Measurements from ENCODE around the gene FRMD4A. TPM values are rescaled to one million over a fixed set of nuclear protein-coding genes. Genes with fewer than 3 reads are reported as not detected.

Gene FRMD4A
- total and polyA plus RNA-seq, 2 of the 4 experiments (the other 2 are of a cell fraction), result 30.3 to 68.8 TPM

DNA sequence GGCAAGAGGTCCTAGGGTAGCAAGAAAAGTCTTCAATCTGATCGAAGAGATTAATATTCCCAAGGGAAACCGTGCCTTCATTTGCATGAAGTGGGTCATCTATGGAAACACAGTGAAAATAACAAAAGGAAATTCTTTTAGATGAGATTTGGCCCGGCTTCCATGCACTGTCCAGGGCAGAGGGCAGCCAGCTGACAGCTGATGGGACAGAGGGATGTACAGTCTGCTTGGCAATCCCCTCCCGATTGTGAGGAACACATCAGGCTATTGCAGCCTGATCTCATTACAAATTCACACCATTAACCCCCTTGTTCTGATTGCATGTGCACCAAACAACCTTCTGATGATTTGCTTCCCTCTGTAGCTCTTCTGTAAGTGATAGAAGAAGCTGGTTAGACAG, 105.3 kb downstream of the FRMD4A start:
- ATAC-seq (ENCODE audit: low read depth), result no peak
- Histone ChIP-seq H3K9me3 (ENCODE audit: control insufficient read depth, insufficient read depth, low read length) (no peaks in the 10 kb centered on the region), H3K14ac (replicated peaks; ENCODE audit: low read depth, low read length) (no peak overlapping the region), H2AK9ac (replicated peaks; ENCODE audit: low read depth, low read length, poor library complexity) (no peak overlapping the region), H3K18ac (ENCODE audit: low read depth, low read length) (no peak overlapping the region), H3K79me1 (ENCODE audit: low read depth in 1 of 2, low read length in 2 of 2) (no peaks in the 10 kb centered on the region), H3K9ac (ENCODE audit: low read depth, low read length) (no peak overlapping the region), H3K36me3 (ENCODE audit: control insufficient read depth, insufficient read depth, low read length) (no peaks in the 10 kb centered on the region), H2AFZ (replicated peaks; ENCODE audit: low read length, poor library complexity) (no peak overlapping the region), H3K4ac (ENCODE audit: low read depth, low read length) (no peak overlapping the region), H2BK15ac (ENCODE audit: low read depth, low read length) (no peak overlapping the region), H4K20me1 (ENCODE audit: insufficient read depth, low read length) (no peaks in the 10 kb centered on the region), H3K4me3 (ENCODE audit: insufficient read depth, low read depth, low read length) (no peak overlapping the region), H3K27ac (ENCODE audit: insufficient read depth, low read length) (no peak overlapping the region), H2BK5ac (ENCODE audit: low read depth, low read length, poor library complexity, severe bottlenecking) (no peak overlapping the region), H4K8ac (ENCODE audit: low read depth in 2 of 2, low read length in 2 of 2) (no peak overlapping the region), H2BK20ac (ENCODE audit: low read depth, low read length) (no peak overlapping the region), H3K4me2 (ENCODE audit: low read depth, low read length) (no peak overlapping the region), H3K56ac (ENCODE audit: extremely low read depth, insufficient read depth, low read length) (no peak overlapping the region), H3K27me3 (ENCODE audit: control insufficient read depth, insufficient read depth, low read length) (peaks cover 61% of the 10 kb centered on the region), H4K5ac (ENCODE audit: low read depth, low read length) (no peak overlapping the region), H3K23ac (ENCODE audit: low read depth, low read length) (no peak overlapping the region), H3K4me1 (ENCODE audit: control insufficient read depth, insufficient read depth, low read length) (no peaks in the 10 kb centered on the region), H2AK5ac (ENCODE audit: low read depth, low read length) (no peak overlapping the region), H3K9me1 (ENCODE audit: insufficient read depth, low read length) (no peaks in the 10 kb centered on the region), H4K91ac (ENCODE audit: insufficient read depth, low read depth, low read length) (no peak overlapping the region), H2BK120ac (ENCODE audit: low read depth, low read length) (no peak overlapping the region)
- TF ChIP-seq, protein P1, sequence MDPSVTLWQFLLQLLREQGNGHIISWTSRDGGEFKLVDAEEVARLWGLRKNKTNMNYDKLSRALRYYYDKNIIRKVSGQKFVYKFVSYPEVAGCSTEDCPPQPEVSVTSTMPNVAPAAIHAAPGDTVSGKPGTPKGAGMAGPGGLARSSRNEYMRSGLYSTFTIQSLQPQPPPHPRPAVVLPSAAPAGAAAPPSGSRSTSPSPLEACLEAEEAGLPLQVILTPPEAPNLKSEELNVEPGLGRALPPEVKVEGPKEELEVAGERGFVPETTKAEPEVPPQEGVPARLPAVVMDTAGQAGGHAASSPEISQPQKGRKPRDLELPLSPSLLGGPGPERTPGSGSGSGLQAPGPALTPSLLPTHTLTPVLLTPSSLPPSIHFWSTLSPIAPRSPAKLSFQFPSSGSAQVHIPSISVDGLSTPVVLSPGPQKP (IDR thresholded peaks at IDR 0.05; ENCODE audit: borderline replicate concordance, low read depth, low read length), result no peak
- TF ChIP-seq SMC3 (IDR thresholded peaks at IDR 0.05; ENCODE audit: low read depth, low read length) (no peak), POLR2A (IDR thresholded peaks at IDR 0.05; ENCODE audit: low read depth, low read length) (no peak), CEBPB (IDR thresholded peaks at IDR 0.05; ENCODE audit: low read depth, low read length) (no peak), FOS (IDR thresholded peaks at IDR 0.05; ENCODE audit: low read depth, low read length) (no peak), RFX5 (IDR thresholded peaks at IDR 0.05; ENCODE audit: low read depth, low read length) (no peak), MAFK (IDR thresholded peaks at IDR 0.05; ENCODE audit: low read depth, low read length) (no peak), RAD21 (IDR thresholded peaks at IDR 0.05; ENCODE audit: low read length) (no peak), BHLHE40 (IDR thresholded peaks at IDR 0.05; ENCODE audit: low read depth, low read length) (no peak), CHD1 (IDR thresholded peaks at IDR 0.05; ENCODE audit: low read depth, low read length) (no peak), MAZ (IDR thresholded peaks at IDR 0.05; ENCODE audit: borderline replicate concordance, low read depth, low read length) (no peak)
- TF ChIP-seq, protein P2, sequence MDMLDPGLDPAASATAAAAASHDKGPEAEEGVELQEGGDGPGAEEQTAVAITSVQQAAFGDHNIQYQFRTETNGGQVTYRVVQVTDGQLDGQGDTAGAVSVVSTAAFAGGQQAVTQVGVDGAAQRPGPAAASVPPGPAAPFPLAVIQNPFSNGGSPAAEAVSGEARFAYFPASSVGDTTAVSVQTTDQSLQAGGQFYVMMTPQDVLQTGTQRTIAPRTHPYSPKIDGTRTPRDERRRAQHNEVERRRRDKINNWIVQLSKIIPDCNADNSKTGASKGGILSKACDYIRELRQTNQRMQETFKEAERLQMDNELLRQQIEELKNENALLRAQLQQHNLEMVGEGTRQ (IDR thresholded peaks at IDR 0.05; ENCODE audit: low read depth, low read length), result no peak
- ChIA-PET CTCF (no interaction called here), POLR2A (ENCODE audit: unreplicated experiment) (interaction anchor here (0.6 kb wide), 1 partner anchor 20 kb away, joined by 3 read pairs; no protein-coding TSS in a partner anchor)
- no peak for DNase-seq
- intact Hi-C loops (cut with micrococcal nuclease), result no loop called here
- dilution Hi-C loops (cut with HindIII; ENCODE audit: low sequenced_read_pairs, unreplicated experiment), result no loop called here
- no CpG with 5 or more reads among the region's 4 CpGs for WGBS, 2 experiments (ENCODE audit: extremely low coverage in 2 of 2, insufficient read length in 1 of 2)
- BruUV-seq (replicated peaks), result no TSS peak
- in situ Hi-C loops (cut with MboI; ENCODE audit: low sequenced_read_pairs), result no loop called here

All from IMR-90 (cell line).